ENCODE results near the gene MTHFSD.
"Not testable (repeated sequence)": the region's sequence is repeated elsewhere in the genome, so short reads cannot be mapped to it uniquely, and the experiment has no call there.

The MTHFSD gene

DNA sequence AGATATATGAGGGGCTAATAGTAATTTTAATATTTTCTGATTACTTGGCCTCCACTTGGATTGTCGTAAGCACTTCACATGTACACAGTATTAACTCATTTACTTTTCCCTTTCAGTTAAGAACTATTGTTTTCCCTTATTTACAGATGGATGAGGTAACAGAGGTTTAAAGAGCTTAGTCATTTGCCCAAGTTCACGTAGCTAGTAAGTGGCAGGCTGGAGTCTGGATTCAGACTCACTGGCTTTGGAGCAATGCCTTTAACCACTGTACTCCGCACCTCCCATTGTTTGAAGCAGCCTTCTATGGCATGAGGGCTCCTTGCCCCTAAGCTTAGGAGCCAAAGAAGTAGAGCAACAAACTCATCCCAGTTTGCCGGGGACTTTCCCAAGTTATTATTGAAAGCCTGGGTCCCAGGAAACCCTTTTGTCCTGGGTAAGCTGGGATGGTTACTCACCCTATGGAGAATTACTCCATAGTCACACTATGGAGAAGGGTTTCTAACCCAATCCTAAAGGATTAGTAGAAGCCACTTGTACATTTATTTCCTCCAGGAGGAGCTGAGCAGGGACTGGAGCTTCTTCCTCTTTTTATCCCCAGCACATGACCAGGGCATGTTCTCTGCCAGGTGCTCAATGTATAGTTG lies 35.6 kb upstream of the MTHFSD start:
- no peak overlapping the region for H3K4me3 ChIP-seq (ENCODE audit: control insufficient read depth, low read depth, low read length)
- DNase-seq (ENCODE audit: low read depth) = peak; percentile 91
- TF ChIP-seq, protein P1, sequence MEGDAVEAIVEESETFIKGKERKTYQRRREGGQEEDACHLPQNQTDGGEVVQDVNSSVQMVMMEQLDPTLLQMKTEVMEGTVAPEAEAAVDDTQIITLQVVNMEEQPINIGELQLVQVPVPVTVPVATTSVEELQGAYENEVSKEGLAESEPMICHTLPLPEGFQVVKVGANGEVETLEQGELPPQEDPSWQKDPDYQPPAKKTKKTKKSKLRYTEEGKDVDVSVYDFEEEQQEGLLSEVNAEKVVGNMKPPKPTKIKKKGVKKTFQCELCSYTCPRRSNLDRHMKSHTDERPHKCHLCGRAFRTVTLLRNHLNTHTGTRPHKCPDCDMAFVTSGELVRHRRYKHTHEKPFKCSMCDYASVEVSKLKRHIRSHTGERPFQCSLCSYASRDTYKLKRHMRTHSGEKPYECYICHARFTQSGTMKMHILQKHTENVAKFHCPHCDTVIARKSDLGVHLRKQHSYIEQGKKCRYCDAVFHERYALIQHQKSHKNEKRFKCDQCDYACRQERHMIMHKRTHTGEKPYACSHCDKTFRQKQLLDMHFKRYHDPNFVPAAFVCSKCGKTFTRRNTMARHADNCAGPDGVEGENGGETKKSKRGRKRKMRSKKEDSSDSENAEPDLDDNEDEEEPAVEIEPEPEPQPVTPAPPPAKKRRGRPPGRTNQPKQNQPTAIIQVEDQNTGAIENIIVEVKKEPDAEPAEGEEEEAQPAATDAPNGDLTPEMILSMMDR (conservative IDR thresholded peaks at IDR 0.05; ENCODE audit: control insufficient read depth, insufficient read depth, low read depth, low read length) = no peak

GRCh38 chr16:86587955-86588354 lies 32.9 kb upstream of the MTHFSD start:
- DNase-seq (ENCODE audit: low read depth) = not testable (repeated sequence)

DNA sequence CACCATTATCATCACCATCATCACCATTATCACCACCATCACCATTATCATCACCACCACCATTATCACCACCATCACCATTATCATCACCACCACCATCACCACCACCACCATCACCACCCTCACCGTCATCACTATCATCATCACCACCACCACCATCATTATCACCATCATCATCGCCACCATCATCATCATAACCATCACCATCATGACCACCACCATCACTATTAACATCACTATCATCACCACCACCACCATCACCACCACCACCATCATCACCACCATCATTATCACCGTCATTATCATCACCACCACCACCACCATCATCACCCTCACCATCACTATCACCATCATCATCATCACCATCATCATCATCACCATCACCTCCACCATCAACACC lies 32.5 kb upstream of the MTHFSD start:
- no peak for DNase-seq (ENCODE audit: low read depth)
- TF ChIP-seq, protein P1 (conservative IDR thresholded peaks at IDR 0.05; ENCODE audit: control insufficient read depth, insufficient read depth, low read depth, low read length) = no peak
- H3K4me3 ChIP-seq (ENCODE audit: control insufficient read depth, low read depth, low read length) = no peak overlapping the region

More at GRCh38 chr16:86587955-86588354, 32.9 kb upstream of the MTHFSD start:
- not testable (repeated sequence) for H3K4me3 ChIP-seq (ENCODE audit: control insufficient read depth, low read depth, low read length)

DNA sequence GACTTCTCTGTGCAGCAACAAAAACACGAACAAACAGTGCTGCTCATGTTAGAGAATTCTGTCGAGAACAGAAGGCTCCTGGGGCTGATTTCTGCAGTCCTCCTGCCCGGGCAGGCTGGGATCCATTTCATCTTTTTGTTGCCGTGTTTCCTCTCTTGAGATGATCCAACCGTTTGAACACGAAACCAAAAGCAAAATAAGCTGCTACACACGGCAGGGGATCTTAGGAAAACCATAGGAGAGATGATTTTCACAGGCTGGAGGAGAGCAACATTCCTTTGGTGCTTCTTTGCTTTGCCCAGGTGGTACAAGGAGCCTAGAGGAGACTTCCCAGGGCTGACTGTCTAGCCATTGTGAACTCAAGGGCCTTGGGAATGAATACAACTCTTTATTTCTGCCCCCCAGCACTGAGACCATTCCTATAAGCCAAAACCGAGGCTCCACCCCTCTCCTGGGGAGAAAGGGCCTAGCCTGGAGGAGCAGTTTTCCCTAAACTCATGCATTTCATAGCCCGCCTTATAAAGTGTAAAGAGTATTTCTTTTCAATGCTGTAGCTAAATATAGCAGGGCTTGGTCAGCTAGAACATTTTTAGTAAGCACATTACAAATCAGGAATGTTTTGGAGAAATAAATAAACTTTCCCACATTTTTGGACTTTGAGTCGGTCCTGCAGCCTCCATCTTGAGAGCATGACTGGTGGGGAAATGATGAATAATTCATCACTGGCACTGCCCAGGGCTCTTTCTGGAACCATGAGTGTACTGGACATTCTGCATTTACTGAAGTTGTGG lies 31.0 kb upstream of the MTHFSD start:
- TF ChIP-seq, protein P1 (conservative IDR thresholded peaks at IDR 0.05; ENCODE audit: control insufficient read depth, insufficient read depth, low read depth, low read length) = no peak
- no peak overlapping the region for H3K4me3 ChIP-seq (ENCODE audit: control insufficient read depth, low read depth, low read length)
- DNase-seq (ENCODE audit: low read depth) = peak; percentile 88

DNA sequence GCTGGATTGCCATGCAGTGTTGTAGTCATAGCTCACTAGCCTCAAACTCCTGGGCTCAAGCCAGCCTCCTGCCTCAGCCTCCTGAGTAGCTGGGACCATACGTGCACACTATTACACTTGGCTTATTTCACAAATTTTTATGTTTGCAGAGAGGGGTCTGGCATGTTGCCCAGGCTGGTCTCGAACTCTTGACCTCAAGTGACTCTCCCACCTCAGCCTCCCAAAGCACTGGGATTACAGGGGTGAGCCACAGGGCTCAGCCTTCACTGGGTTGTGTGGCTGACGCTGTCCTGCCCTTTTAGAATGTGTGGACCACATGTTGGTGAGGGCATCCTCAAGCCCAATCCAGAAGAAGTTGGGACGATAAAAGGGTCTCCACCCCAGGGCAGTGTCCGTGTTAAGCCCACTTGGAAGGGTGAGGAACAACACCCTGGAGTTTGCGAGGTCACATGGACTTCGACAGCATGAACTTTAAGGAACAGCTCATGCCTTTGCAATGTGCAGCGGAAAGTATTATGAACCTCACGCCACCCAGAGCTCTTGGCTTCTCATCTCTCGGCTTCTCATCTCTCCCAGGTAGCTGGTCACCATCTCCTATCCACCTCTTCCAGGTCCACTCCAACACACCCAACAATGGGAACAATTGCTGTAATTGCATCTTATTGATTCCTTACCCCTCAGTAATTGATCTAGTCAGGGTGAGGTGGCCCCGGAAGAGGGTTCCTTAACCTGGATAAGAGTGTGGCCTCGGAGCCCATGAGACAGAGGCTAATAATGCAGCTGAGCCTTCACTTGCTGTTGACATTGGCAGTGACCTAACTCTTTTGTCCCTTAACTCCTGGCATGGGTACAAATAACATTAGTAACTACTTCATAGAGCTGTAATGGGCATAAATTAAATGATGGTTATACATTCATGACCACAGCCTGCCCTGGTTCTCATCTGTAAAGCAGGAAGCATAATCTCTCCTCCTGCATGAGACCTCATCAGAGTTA lies 30.0 kb upstream of the MTHFSD start:
- DNase-seq (ENCODE audit: low read depth) = peak; percentile 81
- TF ChIP-seq, protein P1 (conservative IDR thresholded peaks at IDR 0.05; ENCODE audit: control insufficient read depth, insufficient read depth, low read depth, low read length) = no peak
- H3K4me3 ChIP-seq (ENCODE audit: control insufficient read depth, low read depth, low read length) = no peak overlapping the region

DNA sequence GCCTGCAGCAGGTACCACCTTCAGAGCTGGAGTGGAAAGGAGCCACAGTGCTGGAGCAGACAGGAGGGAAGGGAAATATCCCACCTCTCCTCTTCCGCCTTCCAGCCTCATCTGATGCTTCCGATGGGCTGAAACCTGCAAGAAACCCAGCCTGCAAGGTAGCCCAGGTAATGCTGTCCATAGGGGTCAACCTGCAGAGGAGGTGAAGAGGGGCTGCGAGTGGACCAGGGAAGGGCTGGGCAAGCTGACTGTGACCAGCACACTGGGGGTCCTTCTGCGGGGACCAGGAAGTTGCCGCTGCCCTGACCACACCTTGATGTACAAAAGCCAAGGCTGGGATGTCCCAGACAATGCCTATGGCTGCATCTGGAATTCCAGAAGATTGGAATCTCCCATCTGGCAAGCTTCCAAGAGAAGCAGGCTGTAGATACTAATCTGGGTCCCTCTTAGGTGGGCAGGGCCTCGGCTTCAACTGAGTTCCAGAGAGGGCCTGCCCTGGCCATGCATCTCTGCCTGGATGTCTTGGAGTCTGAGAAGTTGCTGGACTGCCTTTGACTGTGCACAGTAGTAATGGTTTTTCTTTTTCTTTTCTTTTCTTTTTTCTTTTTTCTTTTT lies 29.1 kb upstream of the MTHFSD start:
- H3K4me3 ChIP-seq (ENCODE audit: control insufficient read depth, low read depth, low read length) = no peak overlapping the region
- TF ChIP-seq, protein P1 (conservative IDR thresholded peaks at IDR 0.05; ENCODE audit: control insufficient read depth, insufficient read depth, low read depth, low read length) = no peak

More for the DNA sequence above, 29.1 kb upstream of the MTHFSD start:
- no peak for DNase-seq (ENCODE audit: low read depth)

Data from fibroblast of mammary gland (primary cell).